NCI-H2171 (cell line): Measurements from ENCODE around the gene SLC5A6.

Experiments
- DNase-seq: peaks from one replicate; lab custom pipeline; 2025; lab: John Stamatoyannopoulos, UW

Gene SLC5A6

DNA sequence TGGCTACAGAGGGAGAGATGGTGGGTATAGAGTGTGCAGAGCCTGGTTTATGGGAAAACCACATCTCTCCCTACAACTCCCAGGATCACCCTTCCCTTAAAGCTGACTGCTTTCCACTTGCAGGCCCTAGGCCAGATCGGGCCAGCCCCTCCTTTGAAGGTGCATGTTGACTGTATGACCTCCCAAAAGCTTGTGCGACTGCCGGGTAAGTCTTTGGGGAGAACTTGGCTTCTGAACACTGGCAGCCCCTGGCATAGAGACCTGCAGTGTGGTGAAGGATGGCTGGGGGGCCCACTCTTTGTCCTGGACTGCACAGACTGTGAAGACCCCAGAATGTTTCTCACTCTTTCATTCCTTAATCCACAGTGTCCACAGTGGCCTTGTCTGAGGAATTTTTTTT lies 24.6 kb upstream of the SLC5A6 start:
- DNase-seq: no peak

DNA sequence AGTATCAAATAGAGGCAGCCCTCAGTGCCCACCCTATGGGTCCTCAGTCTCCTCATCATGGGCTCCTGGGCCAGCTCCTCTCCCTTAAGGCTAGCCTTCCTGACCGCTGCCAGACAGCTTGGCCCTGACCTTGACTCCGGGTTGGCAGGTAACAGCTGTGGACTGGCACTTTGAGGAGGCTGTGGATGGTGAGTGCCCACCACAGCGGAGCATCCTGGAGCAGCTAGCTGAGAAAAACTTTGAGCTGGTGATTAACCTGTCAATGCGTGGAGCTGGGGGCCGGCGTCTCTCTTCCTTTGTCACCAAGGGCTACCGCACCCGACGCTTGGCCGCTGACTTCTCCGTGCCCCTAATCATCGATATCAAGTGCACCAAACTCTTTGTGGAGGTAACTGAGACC lies 24.1 kb upstream of the SLC5A6 start:
- DNase-seq: no peak

DNA sequence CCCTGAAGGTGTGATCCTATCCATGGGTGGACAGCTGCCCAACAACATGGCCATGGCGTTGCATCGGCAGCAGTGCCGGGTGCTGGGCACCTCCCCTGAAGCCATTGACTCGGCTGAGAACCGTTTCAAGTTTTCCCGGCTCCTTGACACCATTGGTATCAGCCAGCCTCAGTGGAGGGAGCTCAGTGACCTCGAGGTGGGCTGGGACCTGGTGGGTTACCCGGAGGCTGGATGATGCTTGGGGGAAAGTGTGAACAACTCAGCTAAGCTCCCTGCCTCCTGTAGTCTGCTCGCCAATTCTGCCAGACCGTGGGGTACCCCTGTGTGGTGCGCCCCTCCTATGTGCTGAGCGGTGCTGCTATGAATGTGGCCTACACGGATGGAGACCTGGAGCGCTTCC lies 21.3 kb upstream of the SLC5A6 start:
- no peak for DNase-seq

- no peak for DNase-seq
Measured at GRCh38 chr2:27231921-27232320, 19.9 kb upstream of the SLC5A6 start.

DNA sequence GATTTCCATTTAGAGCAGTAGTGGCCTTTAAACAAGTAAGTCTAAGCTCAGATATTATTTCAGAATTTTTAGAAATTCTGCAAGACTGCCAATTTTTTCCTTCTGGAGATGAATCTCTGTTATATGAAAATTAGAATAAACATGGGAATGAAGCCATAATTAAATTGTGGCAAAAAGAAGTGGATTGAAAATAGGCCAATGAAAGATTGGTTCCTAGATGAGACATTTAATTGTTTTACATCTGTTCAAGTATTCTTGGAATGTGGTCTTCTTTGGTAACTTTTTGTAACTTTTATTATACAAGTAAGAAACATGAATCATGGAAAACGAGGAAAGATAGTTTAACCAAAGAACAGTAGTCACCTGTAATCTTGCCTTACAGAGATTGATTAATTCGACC lies 15.4 kb upstream of the SLC5A6 start:
- no peak for DNase-seq

- no peak for DNase-seq
Measured at GRCh38 chr2:27225526-27225925, 13.5 kb upstream of the SLC5A6 start.

GRCh38 chr2:27223416-27223815 lies 11.3 kb upstream of the SLC5A6 start:
- no peak for DNase-seq

DNA sequence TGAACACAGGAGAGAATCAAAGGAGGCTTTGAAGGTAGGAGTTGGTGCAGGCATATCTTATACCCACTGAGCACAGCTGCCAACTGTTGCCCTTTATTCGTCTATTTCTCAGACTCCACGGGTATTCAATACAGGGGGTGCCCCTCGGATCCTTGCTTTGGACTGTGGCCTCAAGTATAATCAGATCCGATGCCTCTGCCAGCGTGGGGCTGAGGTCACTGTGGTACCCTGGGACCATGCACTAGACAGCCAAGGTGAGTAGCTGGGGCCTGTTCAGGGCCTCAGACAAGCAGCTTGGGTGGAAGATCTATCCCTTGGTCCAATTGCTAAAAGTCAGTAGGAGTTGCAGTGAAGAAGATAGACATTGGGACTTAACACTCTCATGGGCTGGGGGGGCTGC lies 10.3 kb upstream of the SLC5A6 start:
- no peak for DNase-seq

DNA sequence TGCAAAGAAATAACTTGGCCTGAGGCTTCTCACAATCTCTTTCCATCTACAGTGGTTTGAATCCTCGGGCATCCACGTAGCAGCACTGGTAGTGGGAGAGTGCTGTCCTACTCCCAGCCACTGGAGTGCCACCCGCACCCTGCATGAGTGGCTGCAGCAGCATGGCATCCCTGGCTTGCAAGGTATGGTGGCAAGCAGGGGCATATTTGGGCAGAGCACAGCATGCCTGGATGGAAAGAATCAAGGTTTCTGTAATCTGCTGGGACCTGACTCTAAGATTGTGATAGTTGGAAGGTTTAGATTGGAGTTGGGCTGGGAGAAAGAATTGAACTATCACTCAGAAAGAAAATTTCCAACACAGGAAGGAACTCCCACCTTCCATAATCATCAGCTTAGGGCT lies 9.1 kb upstream of the SLC5A6 start:
- DNase-seq: no peak

DNA sequence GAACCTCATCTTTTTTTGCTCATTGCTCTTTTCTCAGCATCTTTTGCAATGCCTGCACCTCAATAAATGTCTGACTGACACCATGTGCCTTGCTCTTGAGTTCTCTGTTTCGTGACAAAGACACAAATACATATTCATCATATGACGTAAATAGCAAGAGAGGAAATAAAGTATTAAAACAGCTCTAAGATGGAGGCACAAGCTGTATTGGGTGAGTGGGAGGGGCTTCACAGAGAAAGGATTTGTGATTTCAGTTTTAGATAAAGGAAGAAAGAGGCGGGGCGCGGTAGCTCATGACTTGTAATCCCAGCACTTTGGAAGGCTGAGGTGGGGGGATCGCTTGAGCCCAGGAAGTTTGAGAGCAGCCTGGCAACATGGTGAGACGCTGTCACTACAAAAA lies 8.0 kb upstream of the SLC5A6 start:
- DNase-seq: no peak

DNA sequence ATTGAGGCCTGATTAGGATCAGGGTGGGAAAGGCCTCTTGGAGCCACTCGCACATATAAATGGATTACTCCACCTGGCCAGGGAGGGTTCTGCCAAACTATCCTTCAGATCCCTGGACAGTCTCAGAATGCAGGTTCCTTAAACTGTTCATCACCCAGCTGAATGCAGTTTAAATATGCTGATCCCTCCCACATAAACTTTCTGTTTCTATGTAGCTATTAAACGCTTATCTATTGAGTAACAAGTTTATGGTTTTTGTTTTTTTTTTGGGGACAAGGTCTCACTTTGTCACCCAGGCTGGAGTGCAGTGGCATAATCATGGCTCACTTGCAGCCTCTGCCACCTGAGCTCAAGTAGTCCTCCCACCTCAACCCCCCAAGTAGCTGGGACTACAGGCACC lies 7.0 kb upstream of the SLC5A6 start:
- DNase-seq: no peak

DNA sequence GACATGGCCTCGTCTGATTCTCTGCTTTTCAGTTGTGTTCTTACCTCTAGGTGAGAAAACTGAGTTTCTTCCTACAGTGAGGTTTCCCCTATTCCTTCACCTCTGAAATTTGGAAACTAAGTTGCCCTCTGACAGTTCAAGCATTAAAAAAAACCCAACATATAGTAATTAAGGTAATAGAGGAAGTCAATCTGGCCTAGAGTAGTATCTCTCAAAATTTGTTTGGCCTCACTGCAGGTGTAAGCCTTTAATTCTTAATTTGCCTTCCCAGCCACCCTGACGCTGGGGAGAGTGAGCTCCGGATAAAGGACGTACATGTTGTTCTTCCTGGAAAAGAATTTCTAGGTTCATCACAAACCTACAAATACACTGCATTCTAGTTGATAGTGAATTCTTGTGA lies 6.5 kb upstream of the SLC5A6 start:
- DNase-seq: no peak

GRCh38 chr2:27217173-27218121 lies 5.4 kb upstream of the SLC5A6 start, which contains the start of gene CAD:
Gene CAD, plus strand, starts transcription at chr2:27217369. Its CDS starts 183 bp downstream, at chr2:27217552.
- peak; percentile 97 for DNase-seq

- DNase-seq: no peak
Measured at GRCh38 chr2:27216416-27217137, 4.5 kb upstream of the SLC5A6 start.

GRCh38 chr2:27214941-27215340 lies 2.9 kb upstream of the SLC5A6 start:
- DNase-seq: no peak

DNA sequence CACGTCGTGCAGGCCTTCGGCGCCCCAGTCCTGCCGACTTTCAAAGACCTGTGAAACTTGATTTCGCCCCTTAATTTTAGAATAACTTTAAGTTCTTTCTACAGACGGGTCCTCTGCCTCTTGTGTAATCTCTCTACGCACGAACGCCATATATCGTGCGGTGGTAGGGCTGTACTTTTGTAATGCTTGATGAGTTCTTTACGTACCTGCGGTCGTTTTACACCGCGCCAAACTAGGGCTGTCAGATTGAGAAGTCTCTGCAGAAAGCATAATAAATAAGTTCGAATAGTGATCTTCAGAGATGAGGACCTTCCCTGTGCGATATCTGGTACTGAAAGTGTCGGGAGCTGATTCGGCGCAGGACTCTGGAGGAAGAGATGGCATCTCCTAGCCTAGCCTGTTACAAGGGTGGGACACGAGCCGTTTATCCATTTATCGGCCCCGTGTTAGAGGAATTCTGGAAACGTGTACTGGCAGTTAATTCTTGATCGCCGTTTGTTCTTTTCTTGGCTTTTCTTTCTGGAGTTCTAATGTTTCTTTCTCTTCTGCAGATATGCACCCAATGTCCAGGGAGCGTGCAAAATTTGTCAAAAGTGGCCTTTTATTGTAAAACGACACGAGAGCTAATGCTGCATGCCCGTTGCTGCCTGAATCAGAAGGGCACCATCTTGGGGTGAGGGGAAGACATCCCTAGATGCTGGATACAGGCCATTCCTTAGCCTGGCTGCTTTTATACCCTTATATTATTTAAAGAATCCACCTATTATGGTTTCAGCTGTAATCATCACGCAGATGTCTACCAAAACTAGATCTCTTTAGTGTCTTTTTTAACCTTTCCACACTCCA lies 781 bp upstream of the SLC5A6 start:
- peak; percentile 26 for DNase-seq

- DNase-seq: peak; percentile 89
Measured at GRCh38 chr2:27211241-27211942, 676 bp downstream of the SLC5A6 start.

DNA sequence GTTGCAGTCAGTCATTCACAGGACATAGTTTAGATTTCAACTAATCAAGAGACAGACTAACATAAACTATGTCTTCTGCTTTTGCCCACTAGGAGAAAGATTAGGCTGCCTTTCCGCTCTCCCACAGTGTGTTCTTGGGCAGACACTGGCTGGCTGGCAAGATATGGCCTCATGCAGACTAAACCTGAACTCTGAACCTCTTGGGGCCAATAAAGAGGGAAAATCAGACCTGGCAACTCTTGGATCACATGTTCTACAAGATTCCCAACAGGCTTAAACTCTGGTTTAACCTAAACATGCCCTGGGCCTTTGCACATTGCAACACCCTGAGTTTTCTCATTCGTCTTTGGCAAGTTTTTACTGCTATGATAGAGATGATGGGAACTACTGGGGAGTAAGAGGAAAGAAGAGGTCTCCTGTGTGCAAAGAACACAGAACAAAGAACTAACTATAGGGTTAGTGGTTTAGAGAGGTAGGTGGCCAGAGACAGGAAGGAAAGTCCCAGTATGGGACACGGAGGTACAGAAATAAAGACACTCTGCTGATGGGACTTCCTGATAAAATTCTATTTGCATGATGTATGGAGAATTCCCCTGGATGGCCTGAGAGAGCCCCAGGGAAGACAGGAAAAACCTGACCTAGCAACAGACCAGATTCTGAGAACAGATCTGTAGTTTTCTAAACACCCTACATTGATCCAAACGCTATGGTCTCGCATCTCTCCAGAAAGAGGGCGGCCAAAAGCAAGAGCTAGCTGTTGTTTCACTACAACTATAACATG lies 2.3 kb downstream of the SLC5A6 start:
- no peak for DNase-seq

GRCh38 chr2:27208486-27209050 lies 3.5 kb downstream of the SLC5A6 start:
- DNase-seq: no peak

GRCh38 chr2:27206346-27206745 lies 5.7 kb downstream of the SLC5A6 start:
- DNase-seq: no peak

- DNase-seq: no peak
Measured at GRCh38 chr2:27205206-27205605, 6.9 kb downstream of the SLC5A6 start.
